Measurements from ENCODE around the gene USP48. TPM values are rescaled to one million over a fixed set of nuclear protein-coding genes. Genes with fewer than 3 reads are reported as not detected.

USP48 gene
- total RNA-seq, 1 donor from 2014 or later = 74.6 TPM

- no peak for DNase-seq (ENCODE audit: low spot score)
Measured at GRCh38 chr1:21669258-21670058, 113.5 kb downstream of the USP48 start, which contains the start of gene RAP1GAP. RAP1GAP (minus strand) TSS chr1:21669357; CDS start chr1:21620032, 49,325 bp downstream.

DNA sequence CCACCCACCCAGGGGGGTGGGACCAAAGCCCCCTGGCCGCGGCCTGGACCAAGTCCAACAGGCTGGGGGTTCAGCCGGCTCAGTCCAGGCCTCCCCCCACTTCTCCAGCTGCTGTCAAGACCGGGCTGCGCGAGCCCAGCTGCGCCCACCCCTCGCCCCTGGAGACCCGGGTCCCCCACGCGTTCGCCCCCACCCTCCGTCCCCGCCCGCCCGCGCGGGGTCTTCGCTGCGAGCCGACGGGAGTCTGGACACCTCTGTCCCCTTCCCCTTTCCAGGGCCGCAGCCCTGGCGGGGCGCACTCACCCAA, 114.0 kb downstream of the USP48 start:
- no peak for DNase-seq (ENCODE audit: low spot score)

- DNase-seq (ENCODE audit: low spot score) = no peak
Measured at GRCh38 chr1:21668232-21668950, 114.6 kb downstream of the USP48 start.

DNA sequence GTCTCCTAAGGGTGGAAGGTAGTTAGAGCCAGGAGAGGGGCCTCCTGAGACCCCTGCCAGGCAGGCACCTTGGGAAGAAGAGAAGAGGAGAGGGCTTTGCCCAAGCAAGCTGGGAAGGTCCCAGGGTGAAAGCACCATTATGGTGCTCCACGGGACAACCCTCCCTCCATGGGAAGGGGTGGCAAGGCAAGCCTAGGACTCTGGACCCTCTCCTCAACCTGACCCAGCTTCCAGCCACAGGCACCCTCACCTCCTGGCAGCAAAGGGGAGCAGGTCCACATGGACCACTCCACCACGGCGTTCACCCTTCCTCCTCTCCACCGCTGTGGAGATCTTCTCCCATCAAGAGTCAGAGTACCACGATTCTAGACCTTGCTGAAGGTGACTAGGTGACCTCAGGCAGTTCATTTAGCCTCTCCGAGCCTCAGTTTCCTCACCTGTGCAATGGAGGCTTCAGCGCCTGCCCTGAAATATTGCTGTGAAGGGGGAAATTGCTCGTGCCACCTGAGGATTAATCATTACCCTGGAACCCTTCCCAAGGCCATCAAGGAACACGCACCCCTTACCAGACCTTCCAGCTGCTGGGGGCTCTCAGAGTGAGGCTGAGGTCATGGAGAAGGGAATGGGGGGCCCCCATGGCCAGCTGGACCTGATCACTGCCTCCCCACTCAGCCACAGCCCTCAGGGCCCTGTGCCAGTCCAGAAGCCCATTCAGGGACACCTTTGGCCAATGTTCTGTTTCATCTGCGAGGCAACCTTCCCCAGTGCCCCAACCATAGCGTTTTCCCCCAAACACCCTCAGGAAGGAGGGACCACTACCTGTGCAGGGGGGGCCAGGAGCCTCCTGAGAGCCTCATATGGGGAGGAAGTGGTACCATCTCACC, 115.4 kb downstream of the USP48 start:
- DNase-seq (ENCODE audit: low spot score) = no peak

GRCh38 chr1:21666576-21667320, 116.2 kb downstream of the USP48 start:
- DNase-seq (ENCODE audit: low spot score) = no peak

- no peak for DNase-seq (ENCODE audit: low spot score)
Measured at GRCh38 chr1:21665711-21666575, 117.0 kb downstream of the USP48 start.

- no peak for DNase-seq (ENCODE audit: low spot score)
Measured at GRCh38 chr1:21664806-21665588, 118.0 kb downstream of the USP48 start.

GRCh38 chr1:21663951-21664805, 118.8 kb downstream of the USP48 start:
- DNase-seq (ENCODE audit: low spot score) = no peak

- no peak for DNase-seq (ENCODE audit: low spot score)
Measured at GRCh38 chr1:21663248-21663950, 119.5 kb downstream of the USP48 start.

- DNase-seq (ENCODE audit: low spot score) = no peak
Measured at GRCh38 chr1:21662426-21663247, 120.3 kb downstream of the USP48 start.

DNA sequence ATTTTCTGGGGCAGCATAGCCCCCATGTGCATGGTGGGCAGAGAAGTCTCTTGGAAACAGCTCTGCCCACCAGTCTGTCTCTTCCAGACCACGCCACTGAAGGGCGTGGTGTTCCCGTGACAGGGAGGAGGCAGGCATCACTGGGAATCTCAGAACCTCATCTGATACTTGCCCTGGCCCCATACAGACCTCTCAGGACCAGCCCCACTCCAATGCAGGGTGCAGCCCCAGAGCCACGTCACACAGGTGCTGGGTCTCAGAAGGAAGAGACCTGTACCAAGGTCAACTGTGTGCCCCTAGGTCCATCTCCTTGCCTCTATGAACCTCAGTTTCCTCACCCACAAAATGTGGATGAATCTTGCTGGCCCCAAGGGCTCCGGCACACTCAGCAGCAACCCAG, 121.1 kb downstream of the USP48 start:
- DNase-seq (ENCODE audit: low spot score) = no peak

DNA sequence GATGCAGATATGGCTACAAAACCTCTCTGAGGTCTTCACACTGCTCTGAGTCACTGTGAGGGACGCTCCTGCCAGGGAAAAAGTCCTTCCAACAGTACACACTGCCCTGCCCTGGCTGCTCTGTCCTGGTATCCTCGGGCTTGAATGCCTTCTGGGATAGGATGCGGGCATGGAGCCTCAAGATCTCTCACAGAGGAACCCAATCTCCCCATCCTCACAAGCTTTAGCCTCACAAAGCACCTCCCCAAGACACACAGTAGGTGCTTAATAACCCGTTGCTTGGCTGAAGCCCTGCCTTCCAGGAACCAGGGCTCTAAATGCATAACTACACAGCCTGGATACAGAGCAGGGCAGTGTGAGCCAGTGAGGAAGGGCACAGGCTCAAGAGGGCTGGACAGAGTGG, 123.0 kb downstream of the USP48 start:
- DNase-seq (ENCODE audit: low spot score) = no peak

DNA sequence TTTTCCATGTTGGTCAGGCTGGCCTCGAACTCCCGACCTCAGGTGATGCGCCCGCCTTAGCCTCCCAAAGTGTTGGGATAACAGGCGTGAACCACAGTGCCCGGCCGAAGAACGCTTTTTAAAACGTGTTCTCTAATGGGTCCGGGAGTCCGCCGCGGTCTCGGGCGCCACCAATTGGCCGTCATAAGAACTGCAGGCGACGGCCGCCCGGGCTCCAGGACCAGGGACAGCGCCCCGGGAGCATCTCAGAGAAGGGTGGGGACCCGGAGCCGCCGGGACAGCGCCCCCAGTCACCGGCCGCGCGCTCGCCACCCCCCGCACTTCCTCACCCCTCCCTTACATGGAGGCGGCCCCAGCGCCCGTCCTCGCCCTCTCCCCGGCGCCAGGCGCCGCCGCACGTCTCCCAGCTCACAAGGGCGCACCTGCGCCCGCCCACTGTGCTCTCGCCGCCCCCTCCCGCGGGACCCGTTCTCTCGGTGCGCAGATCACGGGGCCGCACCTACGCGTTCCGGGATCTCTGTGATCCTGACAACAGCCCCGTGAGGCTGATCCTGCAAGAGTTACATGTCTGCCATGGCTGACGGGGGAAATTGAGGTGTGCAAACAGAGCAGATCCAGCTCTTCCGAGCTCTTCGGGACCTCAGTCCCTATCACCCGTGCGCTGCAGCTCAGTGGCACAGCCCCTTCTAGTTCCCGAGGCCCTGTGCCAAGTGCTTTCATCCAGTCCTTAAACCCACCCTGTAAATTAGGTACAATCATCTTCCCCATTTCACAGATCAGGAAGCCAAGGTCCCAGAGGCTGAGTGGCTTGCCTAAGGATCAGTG, 123.6 kb downstream of the USP48 start:
- peak; percentile 72 for DNase-seq (ENCODE audit: low spot score)

DNA sequence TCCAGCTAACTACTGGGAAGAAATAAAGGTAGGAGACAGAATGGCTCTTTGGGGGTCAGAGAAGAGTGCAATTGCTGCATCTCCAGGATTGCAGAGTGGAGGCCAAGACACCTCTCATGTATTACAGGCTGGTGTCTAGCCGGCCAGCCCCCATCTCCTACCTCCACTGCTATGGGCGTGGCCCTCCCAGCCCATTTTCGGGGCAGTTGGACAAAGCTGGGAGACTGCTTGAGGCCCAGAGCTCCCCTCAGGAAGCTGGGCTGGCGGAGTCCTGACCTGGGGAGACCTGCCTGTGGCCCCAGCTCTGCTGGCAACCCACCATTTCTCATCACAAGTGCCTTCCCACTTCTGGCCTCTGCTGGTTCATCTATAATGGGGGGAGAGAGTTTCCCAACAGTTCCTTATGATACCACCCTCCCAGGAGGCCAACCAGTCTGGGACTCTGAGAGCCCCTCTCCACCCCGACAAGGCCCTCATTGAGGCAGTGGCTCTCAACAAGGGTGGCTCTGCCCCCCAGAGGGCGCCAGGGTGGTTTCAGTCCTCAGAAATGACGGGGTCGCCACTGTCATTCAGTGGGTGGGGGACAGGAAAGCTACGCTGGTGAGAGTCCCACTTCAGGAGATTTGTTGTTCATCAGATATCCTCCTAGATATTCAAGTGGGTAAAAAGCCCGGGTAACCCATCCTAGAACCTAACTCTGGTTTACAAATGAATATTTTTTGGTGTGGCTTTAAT, 125.3 kb downstream of the USP48 start:
- no peak for DNase-seq (ENCODE audit: low spot score)

GRCh38 chr1:21655748-21656147, 127.2 kb downstream of the USP48 start:
- no peak for DNase-seq (ENCODE audit: low spot score)

DNA sequence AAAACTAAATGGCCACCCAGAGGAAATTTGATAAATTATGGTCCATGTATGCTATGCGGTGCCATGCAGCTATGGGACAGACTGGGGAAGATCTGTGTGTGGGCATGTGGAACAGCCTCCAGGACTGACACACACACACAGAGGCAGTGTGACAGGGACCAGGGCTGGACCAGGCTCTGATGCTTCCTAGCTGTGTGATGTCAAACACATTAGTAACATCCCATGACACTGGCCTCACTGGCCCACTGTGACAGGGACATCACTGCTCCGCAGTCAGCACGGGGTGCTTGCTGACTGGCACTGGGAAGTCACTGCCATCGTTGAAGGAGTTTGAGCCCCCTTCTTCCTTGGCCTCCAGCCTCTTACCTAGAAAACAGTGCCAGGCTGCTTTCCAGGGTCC, 127.7 kb downstream of the USP48 start:
- DNase-seq (ENCODE audit: low spot score) = no peak

Measured in umbilical cord (tissue), 2 donors.